ENCODE results near the gene ACAP2. TPM values are rescaled to one million over a fixed set of nuclear protein-coding genes. Genes with fewer than 3 reads are reported as not detected.

ACAP2 gene
- total RNA-seq, 1 experiment from 2014 or later, result 57.9 TPM

DNA sequence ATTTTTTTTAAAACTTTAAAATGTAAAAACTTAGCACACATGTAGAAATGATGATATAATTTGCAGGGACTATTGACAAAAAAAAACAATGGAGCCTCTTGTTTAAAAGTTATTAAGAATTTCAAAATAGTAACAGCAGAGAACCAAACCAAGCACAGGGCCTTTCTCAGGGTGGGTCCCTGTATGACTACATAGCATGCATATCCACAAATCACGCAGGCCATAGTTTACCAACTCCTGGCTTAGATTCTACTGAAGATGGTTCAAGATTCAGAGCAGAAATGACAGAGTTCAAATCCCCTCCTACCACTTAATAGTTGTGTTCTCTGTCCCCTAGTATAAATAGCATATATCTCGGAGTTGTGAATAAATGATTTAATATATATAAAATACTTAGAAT lies 19.0 kb downstream of the ACAP2 start:
- Histone ChIP-seq H3K4me1 (ENCODE audit: control insufficient read depth, insufficient read depth, low read length) (no peaks in the 10 kb centered on the region), H3K27me3 (ENCODE audit: control insufficient read depth, insufficient read depth, low read length) (no peaks in the 10 kb centered on the region), H3K4me3 (ENCODE audit: low read depth in 2 of 2, low read length in 2 of 2) (no peak overlapping the region), H3K9me3 (ENCODE audit: control insufficient read depth, insufficient read depth, low read depth, low read length) (no peaks in the 10 kb centered on the region), H3K27ac (ENCODE audit: low read length) (no peak overlapping the region), H3K36me3 (ENCODE audit: control insufficient read depth, insufficient read depth, low read length) (no peaks in the 10 kb centered on the region)
- ChIA-PET CTCF (no interaction called here), POLR2A (no interaction called here)
- no TSS peak for BruUV-seq (replicated peaks)
- TF ChIP-seq SIN3A (IDR thresholded peaks at IDR 0.05; ENCODE audit: borderline replicate concordance, insufficient read depth, low read depth, low read length) (no peak), TCF7L2 (IDR thresholded peaks at IDR 0.05; ENCODE audit: low read depth, low read length) (no peak), POLR2AphosphoS5 (IDR thresholded peaks at IDR 0.05; ENCODE audit: low read depth, low read length) (no peak)
- TF ChIP-seq, protein P1, sequence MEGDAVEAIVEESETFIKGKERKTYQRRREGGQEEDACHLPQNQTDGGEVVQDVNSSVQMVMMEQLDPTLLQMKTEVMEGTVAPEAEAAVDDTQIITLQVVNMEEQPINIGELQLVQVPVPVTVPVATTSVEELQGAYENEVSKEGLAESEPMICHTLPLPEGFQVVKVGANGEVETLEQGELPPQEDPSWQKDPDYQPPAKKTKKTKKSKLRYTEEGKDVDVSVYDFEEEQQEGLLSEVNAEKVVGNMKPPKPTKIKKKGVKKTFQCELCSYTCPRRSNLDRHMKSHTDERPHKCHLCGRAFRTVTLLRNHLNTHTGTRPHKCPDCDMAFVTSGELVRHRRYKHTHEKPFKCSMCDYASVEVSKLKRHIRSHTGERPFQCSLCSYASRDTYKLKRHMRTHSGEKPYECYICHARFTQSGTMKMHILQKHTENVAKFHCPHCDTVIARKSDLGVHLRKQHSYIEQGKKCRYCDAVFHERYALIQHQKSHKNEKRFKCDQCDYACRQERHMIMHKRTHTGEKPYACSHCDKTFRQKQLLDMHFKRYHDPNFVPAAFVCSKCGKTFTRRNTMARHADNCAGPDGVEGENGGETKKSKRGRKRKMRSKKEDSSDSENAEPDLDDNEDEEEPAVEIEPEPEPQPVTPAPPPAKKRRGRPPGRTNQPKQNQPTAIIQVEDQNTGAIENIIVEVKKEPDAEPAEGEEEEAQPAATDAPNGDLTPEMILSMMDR (IDR thresholded peaks at IDR 0.05), result no peak
- TF ChIP-seq, protein P2, sequence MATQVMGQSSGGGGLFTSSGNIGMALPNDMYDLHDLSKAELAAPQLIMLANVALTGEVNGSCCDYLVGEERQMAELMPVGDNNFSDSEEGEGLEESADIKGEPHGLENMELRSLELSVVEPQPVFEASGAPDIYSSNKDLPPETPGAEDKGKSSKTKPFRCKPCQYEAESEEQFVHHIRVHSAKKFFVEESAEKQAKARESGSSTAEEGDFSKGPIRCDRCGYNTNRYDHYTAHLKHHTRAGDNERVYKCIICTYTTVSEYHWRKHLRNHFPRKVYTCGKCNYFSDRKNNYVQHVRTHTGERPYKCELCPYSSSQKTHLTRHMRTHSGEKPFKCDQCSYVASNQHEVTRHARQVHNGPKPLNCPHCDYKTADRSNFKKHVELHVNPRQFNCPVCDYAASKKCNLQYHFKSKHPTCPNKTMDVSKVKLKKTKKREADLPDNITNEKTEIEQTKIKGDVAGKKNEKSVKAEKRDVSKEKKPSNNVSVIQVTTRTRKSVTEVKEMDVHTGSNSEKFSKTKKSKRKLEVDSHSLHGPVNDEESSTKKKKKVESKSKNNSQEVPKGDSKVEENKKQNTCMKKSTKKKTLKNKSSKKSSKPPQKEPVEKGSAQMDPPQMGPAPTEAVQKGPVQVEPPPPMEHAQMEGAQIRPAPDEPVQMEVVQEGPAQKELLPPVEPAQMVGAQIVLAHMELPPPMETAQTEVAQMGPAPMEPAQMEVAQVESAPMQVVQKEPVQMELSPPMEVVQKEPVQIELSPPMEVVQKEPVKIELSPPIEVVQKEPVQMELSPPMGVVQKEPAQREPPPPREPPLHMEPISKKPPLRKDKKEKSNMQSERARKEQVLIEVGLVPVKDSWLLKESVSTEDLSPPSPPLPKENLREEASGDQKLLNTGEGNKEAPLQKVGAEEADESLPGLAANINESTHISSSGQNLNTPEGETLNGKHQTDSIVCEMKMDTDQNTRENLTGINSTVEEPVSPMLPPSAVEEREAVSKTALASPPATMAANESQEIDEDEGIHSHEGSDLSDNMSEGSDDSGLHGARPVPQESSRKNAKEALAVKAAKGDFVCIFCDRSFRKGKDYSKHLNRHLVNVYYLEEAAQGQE (IDR thresholded peaks at IDR 0.05; ENCODE audit: insufficient read depth in 1 of 2, low read depth in 2 of 2, low read length in 1 of 2), result no peak
- ATAC-seq (no peak), DNase-seq (ENCODE audit: low read depth, low spot score) (no peak)
- in situ Hi-C loops (cut with HindIII; ENCODE audit: low pct_unique_long_range_greater_than_20kb, low sequenced_read_pairs) (no loop called here), intact Hi-C loops (cut with micrococcal nuclease; ENCODE audit: unreplicated experiment) (no loop called here)

DNA sequence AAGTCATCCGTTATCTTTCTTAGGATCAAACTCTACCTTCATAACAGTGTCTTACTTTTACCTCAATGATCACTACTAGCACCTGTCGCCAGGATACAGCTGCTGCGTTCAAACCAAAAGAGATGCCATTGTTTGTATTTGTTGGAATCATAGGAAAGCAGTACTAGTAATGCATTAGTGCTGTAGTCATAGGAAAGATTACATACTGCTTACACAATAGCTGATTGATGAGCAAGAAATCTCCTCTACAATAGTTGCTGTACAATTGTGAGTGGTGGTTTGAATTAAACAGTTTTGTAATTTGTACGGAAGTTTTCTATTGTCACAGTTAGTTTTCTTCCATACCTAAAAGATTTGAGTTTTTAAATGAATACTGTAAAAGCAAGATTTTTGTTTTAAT lies 21.4 kb downstream of the ACAP2 start:
- no peaks in the 10 kb centered on the region for H3K27me3 ChIP-seq (ENCODE audit: control insufficient read depth, insufficient read depth, low read length)
- ATAC-seq, result no peak
- H3K27ac ChIP-seq (ENCODE audit: low read length), result no peak overlapping the region
- in situ Hi-C loops (cut with HindIII; ENCODE audit: low pct_unique_long_range_greater_than_20kb, low sequenced_read_pairs) (no loop called here), intact Hi-C loops (cut with micrococcal nuclease; ENCODE audit: unreplicated experiment) (no loop called here)
- POLR2A ChIA-PET, result no interaction called here
- no peaks in the 10 kb centered on the region for H3K36me3 ChIP-seq (ENCODE audit: control insufficient read depth, insufficient read depth, low read length)
- CTCF ChIA-PET, result no interaction called here
- no peak for DNase-seq (ENCODE audit: low read depth, low spot score)
- BruUV-seq (replicated peaks), result no TSS peak
- H3K4me1 ChIP-seq (ENCODE audit: control insufficient read depth, insufficient read depth, low read length), result no peaks in the 10 kb centered on the region
- no peak overlapping the region for H3K4me3 ChIP-seq (ENCODE audit: low read depth in 2 of 2, low read length in 2 of 2)
- no peaks in the 10 kb centered on the region for H3K9me3 ChIP-seq (ENCODE audit: control insufficient read depth, insufficient read depth, low read depth, low read length)
- TF ChIP-seq, protein P2 (IDR thresholded peaks at IDR 0.05; ENCODE audit: insufficient read depth in 1 of 2, low read depth in 2 of 2, low read length in 1 of 2), result no peak
- TF ChIP-seq, protein P1 (IDR thresholded peaks at IDR 0.05), result no peak
- TF ChIP-seq POLR2AphosphoS5 (IDR thresholded peaks at IDR 0.05; ENCODE audit: low read depth, low read length), result no peak
- no peak for TF ChIP-seq TCF7L2 (IDR thresholded peaks at IDR 0.05; ENCODE audit: low read depth, low read length)
- TF ChIP-seq SIN3A (IDR thresholded peaks at IDR 0.05; ENCODE audit: borderline replicate concordance, insufficient read depth, low read depth, low read length), result no peak
